Measurements from ENCODE around the gene COMMD1.
"Not testable (repeated sequence)": the region's sequence is repeated elsewhere in the genome, so short reads cannot be mapped to it uniquely, and the experiment has no call there.

Gene COMMD1

DNA sequence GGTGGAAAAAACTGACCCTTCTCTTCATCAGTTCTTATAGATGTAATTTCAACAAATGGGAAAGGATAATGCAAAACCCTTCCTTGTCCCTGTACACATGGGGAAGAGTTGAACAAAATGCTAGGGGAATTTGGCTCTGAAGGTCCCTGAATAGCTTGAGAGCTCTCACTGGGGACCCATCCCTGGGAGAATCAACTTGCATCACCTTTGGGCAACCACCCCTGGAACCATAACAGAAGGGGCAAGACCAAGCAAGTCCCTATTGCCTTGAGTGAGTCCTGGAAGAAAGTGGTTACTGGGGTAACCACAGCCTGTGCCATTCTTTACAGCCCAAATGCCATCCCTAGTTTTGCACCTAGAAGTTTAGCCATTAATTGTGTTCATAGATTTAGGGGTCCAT, 238.2 kb downstream of the COMMD1 start:
- DNase-seq = no peak

DNA sequence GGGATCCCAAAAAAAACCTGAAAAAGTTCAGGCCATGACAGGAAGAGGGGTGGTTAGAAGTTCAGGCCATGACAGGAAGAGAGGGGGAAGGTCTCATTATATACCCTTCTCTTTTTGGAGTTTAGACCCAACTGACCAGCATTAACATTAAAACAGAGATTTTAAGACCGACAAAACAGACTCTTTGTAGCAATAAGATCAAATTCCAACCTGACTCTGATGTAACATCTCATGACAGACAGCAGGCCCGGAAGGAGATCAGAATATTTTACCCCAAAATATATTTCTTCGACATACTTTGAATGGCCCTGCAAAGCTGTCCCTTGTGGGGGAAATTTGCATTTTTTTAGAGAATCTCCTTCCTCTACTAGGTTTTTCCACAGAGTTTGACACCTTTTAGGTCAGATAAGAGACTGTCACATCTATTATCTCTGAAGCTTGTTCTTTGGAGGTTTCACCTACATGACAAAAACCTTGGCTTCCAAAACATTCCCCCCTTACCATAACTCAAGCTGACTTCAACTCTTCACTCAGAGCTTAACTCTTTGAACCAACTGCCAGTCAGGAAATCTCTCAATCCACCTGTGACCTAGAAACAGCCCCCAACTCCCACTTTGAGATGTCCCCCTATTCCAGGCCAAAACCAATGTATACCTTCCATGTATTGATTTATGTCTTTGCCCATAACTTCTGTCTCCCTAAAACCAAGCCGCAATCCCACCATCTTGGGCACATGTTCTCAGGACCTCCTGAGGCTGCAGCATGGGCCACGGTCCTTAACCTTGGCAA, 239.4 kb downstream of the COMMD1 start:
- no peak for DNase-seq

DNA sequence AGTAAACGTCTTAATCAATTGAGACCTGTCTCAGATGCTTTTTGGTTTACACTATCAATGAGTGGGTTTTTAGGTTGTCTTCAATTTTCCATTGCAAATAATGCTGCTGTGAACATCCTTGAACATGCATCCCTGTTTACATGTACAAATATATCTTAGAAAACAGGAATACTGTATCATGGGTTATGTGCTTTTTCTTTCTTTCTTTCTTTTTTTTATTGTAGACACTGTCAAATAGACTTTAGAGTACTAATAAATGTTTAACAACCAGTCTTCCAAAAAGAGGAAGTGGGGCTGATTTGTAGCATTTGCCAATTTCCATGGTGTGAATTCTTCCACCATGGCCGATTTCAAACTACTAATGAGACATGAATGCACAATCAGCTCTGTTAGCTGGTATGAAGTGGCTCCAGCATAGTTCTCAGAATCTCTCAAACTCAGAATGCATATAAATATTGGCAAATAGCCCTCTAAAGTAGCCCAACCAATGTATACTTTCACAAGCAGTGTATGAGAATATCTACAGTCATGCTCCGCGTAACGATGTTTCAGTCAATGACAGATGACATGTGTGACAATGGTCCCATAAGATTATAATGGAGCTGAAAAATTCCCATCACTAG, 240.1 kb downstream of the COMMD1 start:
- no peak for DNase-seq

DNA sequence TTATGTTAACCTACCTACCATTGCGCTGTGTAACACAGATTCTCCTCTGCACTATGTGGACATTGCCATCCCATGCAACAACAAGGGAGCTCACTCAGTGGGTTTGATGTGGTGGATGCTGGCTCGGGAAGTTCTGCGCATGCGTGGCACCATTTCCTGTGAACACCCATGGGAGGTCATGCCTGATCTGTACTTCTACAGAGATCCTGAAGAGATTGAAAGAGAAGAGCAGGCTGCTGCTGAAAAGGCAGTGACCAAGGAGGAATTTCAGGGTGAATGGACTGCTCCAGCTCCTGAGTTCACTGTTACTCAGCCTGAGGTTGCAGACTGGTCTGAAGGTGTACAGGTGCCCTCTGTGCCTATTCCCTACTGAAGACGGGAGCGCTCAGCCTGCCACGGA, 241.3 kb downstream of the COMMD1 start:
- not testable (repeated sequence) for DNase-seq

DNA sequence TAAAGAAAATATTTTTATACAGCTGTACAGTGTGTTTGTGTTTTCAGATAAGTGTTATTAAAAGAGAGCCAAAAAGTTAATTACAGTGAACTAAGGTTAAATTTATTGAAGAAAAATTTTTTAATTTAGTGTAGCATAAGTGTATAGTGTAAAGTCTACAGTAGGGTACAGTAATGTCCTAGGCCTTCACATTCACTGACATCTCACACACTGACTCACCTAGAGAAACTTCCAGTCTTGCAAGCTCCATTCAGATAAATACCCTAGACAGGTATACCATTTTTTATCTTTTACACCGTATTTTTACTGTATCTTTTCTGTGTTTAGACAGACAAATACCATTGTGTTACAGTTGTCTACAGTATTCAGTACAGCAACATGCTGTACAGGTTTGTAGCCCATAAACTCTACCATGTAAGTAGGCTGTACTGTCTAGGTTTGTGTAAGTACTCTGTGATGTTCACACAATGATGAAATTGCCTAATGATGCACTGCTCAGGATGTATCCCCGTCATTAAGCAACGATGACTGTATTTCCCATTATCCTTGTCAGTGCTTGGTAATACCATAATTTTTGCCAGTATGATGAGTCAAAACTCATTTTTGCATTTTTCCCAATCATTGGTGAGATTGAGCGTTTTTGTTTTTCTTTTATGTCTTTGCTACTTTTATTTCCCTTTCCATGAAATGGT, 242.3 kb downstream of the COMMD1 start:
- no peak for DNase-seq

DNA sequence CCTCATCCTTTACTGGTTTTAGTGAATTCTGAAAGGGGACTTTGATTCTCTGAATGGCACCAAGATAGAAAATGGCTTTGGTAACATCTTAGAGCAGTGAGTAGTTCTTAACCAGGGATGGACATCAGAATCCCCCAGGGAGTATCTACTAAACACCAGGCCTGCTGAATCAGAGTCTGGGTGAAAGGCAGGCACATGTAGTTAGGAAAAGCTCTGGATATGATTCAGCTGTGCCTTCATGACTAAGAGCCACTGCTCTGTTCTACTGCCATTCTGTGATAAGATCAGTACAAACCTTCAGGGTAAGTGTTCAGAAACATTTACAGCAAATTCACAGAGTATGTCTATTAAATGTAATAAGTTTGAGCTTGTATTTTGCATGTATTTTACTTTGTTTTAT, 244.2 kb downstream of the COMMD1 start:
- DNase-seq = no peak

DNA sequence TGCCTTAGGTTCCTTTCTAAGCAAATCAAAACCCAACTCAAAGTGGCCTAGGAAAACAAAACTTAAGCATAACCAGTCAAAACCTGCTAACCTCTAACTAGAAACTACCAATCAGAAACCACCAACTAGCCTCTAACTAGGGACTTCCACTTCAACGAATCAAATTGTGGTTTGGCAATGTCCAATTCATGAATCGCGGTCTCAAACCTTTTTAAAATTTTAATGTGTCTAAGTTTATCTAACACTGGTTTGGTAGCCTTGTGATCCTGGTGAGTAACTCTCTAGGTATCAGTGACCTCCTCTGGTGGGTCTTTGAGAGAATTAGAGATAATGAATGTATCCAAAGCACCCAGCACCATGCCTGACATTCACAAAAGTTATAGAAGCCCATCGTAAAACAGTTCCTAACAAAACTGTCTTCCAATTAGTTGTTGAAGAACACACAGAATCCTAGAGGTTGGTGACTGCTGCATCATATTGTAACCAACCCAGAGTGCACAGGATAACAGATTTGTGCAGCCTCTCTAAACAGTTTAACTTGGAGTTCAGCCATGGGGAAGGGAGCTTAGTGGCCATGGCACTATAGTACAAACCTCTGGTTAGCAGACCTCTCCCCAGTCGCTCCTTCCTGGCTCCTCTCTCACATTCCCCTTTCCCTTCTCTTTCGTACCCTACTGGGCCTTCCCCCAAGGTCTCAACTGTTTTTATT, 245.3 kb downstream of the COMMD1 start:
- DNase-seq = no peak

DNA sequence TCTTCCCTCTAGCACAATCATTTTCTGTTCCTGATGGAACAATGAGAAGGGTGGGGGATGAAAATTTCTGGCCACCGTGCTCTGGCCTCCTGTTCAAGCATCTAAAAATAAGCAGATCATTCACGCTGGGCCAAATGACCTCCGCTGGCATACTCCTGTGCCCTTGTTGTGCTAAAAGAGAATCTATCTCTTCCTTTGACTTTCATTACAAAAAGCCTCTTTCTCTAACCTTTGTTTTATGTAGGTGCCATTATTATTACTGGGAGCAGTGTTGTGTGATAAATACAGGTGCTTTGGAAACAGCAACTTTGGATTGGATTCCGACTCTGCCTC, 245.8 kb downstream of the COMMD1 start:
- DNase-seq = no peak

DNA sequence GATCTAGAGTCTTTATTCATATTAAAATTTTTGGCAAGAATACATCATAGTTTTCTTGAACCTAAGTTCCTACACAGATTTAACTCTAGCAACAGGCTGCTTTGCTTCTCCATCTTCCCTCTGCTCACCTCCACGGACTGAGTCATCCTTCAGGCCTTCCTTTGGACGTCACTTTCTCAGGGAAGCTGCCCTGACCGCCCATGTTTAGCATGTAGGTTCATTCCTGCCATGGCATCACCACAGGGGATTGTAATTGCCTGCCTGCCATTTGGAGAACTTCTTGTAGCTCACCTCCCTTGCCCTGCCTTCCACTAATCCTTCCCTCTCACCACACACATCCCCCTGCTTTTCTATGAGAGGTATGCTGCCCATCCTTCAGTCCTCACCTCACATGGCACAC, 246.5 kb downstream of the COMMD1 start:
- no peak for DNase-seq

DNA sequence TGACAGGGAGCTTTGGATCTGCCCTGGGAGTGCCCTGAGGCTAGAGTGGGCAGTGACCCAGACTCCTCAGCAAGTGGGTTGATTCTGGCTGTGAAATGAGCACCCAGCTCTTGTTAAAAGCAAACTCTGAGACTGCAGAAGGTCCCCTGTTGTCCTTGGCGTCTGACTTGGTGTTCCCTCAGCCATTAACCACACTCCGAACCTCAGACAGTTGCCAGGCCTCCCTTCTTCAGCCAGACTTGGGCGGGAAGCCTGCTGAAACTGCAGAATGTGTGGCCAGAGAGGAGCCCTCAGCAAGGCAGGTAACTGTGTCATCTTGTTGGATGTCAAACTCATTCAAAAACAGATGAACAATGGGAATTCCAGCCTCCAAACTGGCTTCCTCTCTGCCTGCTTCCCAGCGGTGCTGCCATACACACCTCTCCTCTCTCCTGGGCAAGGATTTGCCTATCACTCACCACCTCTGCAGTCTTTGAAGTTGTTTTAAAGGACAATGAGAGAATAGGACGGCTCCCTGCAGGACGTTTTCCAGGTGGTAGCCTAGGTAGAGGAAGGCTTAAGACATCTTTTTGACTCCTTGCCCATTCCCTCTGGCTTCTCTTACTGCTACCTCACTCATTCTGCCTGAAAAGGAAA, 251.5 kb downstream of the COMMD1 start:
- DNase-seq = no peak

DNA sequence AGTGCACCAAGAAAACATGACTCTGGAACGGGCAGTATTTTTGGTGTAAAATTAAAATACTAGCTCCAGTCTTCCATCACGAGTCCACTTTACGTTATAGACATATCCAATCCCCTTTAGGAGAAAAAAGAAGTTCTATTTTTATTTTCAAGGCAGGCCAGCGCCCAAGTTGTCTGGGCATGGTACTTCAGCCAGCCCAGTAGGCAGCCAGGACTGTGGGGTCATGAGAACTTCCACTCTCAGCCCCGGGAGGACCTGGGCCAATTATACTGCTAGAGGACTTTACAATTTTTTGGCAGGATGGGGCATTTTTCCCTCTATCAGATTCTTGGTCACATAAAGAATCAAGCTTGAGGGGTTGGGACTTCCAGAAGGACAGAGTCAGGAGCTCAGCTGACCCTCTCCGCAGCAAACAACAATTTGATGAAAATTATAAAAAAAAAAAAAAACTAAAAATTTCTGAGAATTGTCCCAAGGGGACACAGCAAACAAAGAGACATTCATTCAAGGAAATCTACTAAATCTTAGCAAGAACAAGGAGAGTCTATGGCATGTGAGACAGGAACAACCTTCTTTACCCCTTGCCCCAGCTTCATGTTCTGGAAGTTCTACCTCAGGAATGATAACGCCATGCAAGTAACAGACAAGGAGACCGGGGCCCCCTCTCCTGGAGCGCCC, 253.1 kb downstream of the COMMD1 start:
- no peak for DNase-seq

DNA sequence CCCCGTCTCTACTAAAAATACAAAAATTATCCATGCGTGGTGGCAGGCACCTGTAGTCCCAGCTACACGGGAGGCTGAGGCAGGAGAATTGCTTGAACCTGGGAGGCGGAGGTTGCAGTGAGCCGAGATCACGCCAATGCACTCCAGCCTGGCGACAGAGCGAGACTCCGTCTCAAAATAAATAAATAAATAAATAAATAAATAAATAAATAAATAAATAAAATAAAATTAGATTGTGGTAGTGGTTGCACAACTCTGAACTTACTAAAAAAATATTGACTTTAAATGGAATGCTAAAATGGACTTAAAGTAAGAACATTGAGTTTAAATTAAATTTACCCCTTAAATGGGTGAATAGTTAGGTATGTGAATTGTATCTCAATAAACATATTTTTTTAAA, 255.2 kb downstream of the COMMD1 start:
- DNase-seq = not testable (repeated sequence)

DNA sequence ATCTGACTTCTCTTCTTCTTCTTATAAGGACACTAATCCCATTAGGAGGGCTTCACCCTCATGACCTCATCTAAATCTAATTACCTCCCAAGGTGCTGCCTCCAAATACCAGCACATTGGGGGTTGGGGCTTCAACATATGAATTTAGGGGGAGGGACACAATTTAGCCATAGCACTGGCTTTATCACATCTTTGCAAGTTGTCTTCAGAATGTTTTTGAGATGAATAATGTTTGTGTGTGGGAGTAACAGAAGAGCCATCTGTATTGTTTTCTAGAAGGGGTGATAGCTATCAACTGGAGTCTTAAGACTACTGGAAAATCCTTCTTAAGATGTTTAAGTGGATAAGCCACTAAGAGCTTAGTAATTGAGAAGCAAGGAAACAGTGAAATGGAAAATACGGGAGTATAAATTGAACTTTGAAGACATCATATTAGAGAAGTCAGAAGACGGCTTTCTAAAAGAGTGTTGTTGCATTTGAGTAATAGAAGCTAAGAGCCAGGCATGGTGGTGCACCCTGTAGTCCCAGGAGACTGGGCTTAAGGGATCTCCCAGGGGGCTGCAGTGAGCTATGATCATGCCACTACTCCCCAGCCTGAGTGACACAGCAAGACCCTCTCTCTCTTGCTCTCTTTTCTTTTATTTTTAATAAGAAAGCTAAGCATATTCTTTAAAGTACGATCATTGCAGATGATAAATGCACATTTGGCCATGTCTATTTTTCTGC, 257.8 kb downstream of the COMMD1 start:
- DNase-seq = no peak

DNA sequence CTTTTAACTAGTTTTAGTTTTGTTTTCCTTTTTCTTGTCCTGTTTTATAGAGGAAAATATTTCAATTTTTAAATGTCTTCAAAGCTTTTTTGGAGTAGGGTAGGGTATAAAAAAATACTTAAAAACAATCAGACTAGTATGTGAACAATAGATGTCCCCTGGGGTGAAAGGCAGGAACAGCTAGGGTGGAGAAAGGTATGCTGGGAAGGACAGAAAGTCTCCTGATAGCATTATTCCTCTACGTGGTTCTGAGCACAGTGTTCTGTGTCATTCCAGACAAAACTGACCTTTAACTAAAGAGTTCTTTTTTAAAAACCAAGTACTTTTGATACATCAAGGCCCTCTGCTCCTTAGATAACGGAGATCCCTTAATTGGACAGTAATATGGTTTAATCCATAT, 258.4 kb downstream of the COMMD1 start:
- no peak for DNase-seq

DNA sequence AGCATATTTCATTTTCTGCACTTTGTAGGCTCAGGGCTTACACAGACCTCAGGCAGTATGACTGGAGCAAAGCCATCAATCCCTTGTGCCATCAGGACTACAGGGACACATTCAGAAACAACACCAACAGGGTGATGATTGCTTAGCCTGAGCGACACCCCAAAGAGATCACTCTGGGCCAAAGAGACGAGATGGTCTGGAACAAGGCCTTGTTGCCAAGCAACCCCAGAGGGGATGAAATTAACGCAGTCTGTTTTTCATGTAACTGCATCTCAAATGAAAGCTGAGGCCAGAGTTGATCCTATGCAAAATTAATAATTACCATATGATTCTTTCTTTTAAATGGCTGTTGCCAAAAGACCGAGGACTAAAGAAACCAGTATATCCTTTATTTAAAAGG, 270.3 kb downstream of the COMMD1 start:
- no peak for DNase-seq

DNA sequence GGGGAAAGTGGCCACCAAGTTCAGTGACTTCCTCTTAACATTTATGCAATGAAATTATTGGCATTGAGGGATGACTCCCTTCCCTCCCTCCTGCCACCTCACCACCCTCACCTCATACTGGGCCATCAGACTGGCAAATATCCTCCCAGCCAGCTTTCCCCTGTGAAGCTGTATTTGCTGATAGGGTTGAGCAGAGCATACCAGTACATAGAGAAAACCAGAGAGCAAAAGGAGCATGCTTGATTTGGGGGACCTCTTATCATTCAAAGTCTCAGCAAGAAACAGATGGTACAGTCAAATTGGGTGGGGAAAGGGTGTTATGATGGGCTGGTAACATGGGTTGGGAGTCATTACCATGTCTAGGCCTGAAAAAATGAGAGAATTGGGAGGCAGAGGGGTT, 271.3 kb downstream of the COMMD1 start:
- no peak for DNase-seq

DNA sequence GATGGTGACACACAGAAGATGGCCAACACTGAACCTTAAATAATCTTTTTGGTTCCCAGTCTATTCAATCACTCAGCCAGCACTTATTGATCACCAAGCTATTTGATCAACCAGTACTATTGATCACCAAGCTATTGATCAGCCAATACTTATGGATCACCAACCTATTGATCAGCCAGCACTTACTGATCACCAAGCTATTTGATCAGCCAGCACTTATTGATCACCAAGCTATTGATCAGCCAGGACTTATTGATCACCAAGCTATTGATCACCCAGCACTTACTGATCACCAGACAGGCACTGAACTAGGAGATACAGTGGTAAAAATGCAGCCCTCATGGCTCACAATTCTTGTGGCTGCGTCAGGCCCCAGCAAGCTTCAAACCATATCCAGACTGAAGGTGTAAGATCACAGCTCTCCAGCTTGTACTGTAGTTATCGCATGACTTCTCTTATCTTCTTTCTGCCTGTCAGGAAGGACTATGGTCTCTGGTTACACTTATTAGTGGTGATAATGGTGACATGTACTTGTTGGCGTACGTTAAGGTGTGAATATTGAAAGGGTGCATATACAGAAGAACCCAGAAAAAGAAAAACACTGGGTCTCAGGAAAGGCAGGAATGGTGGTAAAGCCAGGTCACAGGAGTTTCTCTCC, 272.0 kb downstream of the COMMD1 start:
- DNase-seq = no peak

DNA sequence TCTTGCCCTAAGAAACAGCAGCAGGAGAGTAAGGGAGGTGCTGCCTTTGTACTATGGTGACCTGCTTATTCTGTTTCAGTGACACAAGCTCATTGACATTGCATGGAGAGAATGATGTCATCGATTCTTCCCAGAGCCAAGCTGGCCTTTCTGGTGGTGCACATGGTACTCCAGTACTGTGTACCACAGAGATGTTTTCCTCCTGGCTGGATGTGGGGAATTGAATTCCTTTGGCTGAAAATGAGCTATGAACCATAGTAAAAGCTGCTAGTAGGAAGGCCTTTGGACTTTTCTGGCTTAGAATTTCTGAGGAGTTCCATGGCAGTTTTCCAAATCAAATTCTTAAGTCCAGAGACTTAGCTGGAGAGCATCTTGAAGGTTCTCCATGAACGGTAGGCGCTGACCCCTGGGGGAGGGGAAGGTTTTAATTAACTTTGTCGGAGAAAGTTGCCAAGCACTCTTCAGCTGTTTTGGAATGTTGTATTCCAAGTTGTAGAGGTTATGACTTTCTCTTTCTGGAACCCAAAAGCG, 273.3 kb downstream of the COMMD1 start:
- DNase-seq = no peak

DNA sequence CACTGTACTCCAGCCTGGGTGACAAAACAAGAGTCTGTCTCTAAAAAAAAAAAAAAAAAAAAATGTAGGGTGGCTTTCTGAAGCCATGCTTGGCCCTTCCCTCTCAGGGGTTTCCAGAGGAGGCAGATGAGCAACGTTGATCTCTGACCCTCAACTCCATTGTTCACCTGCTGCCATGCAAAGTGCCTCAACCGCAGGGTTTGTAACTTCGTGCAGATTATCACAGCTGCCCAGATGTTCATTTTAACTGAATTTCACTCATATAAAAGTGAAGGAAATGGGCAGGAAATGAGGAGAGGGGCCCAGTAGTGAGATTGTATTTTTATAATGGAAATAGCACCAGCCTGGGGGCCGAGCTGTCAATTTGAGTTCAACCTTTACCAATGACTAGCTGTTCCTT, 275.5 kb downstream of the COMMD1 start:
- no peak for DNase-seq

DNA sequence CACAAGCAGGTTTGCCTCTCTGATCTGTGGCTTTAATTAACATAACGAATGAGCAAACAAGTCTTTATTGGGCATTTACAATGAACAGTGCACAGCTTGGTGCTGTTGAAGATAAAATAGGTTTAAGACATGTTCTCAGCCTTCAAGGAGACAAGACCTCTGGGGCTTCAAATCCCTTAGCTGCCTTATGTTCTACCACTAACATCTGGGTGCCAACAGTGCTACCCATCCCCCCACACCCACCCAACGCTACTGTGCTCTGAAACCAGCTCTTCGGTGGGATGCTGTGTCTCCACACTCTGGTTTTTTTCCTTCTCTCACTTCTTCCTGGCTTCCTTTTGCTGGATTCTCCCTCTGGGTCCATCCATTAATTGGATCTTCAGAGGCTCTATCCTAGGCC, 276.4 kb downstream of the COMMD1 start:
- DNase-seq = no peak

Measured in activated CD8-positive, alpha-beta memory T cell treated with anti-CD3 and anti-CD28 coated beads, Interleukin-2, amount 50 U/mL, for 48 hours (primary cell).